Ascending aorta (tissue), 2 donors: ENCODE measurements around the gene DNASE1L2. TPM values are rescaled to one million over a fixed set of nuclear protein-coding genes. Genes with fewer than 3 reads are reported as not detected.

Experiments
- DNase-seq, 2 donors: peaks; one replicate each; pipeline ENCODE4 v3.0.0-alpha.2; 2019; ENCODE audit warnings: low spot score in 2 of 2
- H3K27ac ChIP-seq, 2 donors: fragments of 200-600 bp; sonication (generic); one replicate each; pipeline ENCODE4 v1.5.1; 2016 to 2017; ENCODE audit warnings: mild to moderate bottlenecking in 1 of 2
- H3K27me3 ChIP-seq: fragments of 200-600 bp; sonication (generic); one replicate; pipeline ENCODE4 v1.5.1; 2017
- H3K36me3 ChIP-seq, 2 donors: fragments of 200-600 bp; sonication (generic); one replicate each; pipeline ENCODE4 v1.5.1; 2016
- H3K4me1 ChIP-seq, 2 donors: fragments of 200-600 bp; sonication (generic); one replicate each; pipeline ENCODE4 v1.5.1; 2016 to 2017; ENCODE audit warnings: mild to moderate bottlenecking in 1 of 2
- H3K4me3 ChIP-seq, 2 donors: fragments of 200-600 bp; sonication (generic); one replicate each; pipeline ENCODE4 v1.5.1; 2016 to 2017; ENCODE audit warnings: mild to moderate bottlenecking in 1 of 2
- H3K9me3 ChIP-seq, 2 donors: fragments of 200-600 bp; sonication (generic); one replicate each; pipeline ENCODE4 v1.5.1; 2016
- intact Hi-C: fragments of 100-400 bp; cut with DNase I; formaldehyde crosslinking; loops from one replicate; pipeline ENCODE4 v1.15.1; 2023
- total RNA-seq: library from RNA; depleted of rRNA; stranded (reverse); fragments of >200 nt; gene quantifications from one replicate; pipeline ENCODE4 v1.1.0, GENCODE V29; 2016
- TF ChIP-seq, protein P1 (sequence below), 3 experiments: fragments of 200-600 bp in 2 of 3; fragments of 450-650 bp in 1 of 3; sonication (generic) in 2 of 3; IDR thresholded peaks; one replicate each; pipeline ENCODE4 v1.5.1; 2016 to 2019; ENCODE audit warnings: antibody characterized with exemption in 3 of 3, mild to moderate bottlenecking in 1 of 3, moderate library complexity in 1 of 3

Gene DNASE1L2
- total RNA-seq, 1 donor from 2014 or later, result not detected

DNA sequence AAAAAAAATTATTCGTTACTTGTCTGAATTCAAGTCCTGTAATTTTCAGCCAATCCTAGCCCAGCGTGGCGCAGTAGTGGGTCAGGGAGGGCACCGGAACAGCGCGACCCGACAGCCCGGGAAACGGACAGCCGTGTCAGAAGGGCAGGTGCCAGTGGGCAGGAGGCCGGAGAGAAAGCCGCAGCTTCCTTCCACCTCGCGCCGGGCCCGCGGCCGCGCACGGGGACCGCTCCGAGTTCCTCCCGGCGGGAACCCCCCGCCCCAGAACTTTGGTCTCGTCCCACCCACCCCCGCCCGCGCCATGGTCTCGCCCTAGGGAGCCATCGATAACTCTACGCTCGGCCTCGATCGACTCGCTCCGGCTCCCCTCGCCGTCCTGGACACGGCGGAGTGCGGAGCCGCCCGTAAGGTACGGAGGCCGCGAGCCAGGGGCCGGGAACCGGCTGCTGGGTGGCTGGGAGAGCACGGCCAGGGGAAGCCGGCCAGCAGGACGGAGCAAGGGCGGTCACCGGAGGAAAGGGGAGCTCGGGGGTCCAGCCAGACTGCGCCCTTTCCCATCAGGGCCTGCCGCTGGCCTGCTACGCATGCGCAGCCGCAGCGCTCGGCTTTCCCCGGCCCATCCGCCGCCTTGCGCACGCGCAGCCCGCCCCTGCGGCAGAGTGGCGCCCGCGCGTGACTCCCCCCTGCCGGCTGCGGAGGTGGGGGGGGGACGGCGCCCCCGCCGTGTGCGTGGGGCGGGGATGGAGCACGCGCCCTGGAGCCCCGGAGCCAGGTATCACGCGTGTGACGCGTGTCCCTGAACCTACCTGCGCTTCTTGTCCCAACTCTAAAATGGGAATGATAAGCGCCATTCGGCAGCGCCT is 30.9 kb upstream of the DNASE1L2 start, which contains the start of gene MLST8:
TSS of gene MLST8 (plus strand) at position 351 of the 863 bp plus-strand sequence. CDS start 632 bp downstream, outside the sequence.
- peak; percentile 25 to 90 for DNase-seq
- no peaks in the 10 kb centered on the region for H3K27me3 ChIP-seq
- H3K27ac ChIP-seq, result peak within 1 kb of the TSS; percentile 96 to 98
- peaks cover 18 to 32% of the 10 kb centered on the region in 2 donors for H3K36me3 ChIP-seq
- intact Hi-C loops, result loop anchor here (1.0 to 5.0 kb wide), 5 partner anchors 10 to 593 kb away; partner anchors contain the start of genes CRAMP1, E4F1, IFT140 and RNPS1
- H3K9me3 ChIP-seq, result no peaks in the 10 kb centered on the region
- TF ChIP-seq, protein P1, sequence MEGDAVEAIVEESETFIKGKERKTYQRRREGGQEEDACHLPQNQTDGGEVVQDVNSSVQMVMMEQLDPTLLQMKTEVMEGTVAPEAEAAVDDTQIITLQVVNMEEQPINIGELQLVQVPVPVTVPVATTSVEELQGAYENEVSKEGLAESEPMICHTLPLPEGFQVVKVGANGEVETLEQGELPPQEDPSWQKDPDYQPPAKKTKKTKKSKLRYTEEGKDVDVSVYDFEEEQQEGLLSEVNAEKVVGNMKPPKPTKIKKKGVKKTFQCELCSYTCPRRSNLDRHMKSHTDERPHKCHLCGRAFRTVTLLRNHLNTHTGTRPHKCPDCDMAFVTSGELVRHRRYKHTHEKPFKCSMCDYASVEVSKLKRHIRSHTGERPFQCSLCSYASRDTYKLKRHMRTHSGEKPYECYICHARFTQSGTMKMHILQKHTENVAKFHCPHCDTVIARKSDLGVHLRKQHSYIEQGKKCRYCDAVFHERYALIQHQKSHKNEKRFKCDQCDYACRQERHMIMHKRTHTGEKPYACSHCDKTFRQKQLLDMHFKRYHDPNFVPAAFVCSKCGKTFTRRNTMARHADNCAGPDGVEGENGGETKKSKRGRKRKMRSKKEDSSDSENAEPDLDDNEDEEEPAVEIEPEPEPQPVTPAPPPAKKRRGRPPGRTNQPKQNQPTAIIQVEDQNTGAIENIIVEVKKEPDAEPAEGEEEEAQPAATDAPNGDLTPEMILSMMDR (IDR thresholded peaks at IDR 0.05), result peak in 2 of 3 experiments; percentile 6 to 10
- H3K4me1 ChIP-seq, result peaks cover 4 to 11% of the 10 kb centered on the region in 2 donors
- peak within 1 kb of the TSS; percentile 80 to 97 for H3K4me3 ChIP-seq

DNA sequence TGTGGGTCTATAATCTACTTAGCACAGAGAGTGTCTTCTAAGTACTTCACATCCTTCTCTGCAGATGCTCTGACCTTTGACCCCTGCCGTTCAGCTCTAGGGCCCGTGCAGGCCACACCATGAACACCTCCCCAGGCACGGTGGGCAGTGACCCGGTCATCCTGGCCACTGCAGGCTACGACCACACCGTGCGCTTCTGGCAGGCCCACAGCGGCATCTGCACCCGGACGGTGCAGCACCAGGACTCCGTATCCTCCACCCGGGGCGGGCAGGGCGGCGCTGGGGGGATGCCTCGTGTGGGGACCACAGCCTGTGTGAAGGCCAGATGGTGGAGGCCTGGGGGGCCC is 30.3 kb upstream of the DNASE1L2 start:
- Histone ChIP-seq H3K27me3 (no peaks in the 10 kb centered on the region), H3K36me3 (peaks cover 18 to 32% of the 10 kb centered on the region in 2 donors), H3K27ac (peak overlapping the region; percentile 96 to 98), H3K9me3 (no peaks in the 10 kb centered on the region), H3K4me1 (peaks cover 4 to 11% of the 10 kb centered on the region in 2 donors), H3K4me3 (peak overlapping the region; percentile 80 to 97)
- intact Hi-C loops, result loop anchor here (1.0 to 5.0 kb wide), 5 partner anchors 9 to 594 kb away; partner anchors contain the start of genes CRAMP1, E4F1, IFT140 and RNPS1
- DNase-seq, result no peak
- TF ChIP-seq, protein P1 (IDR thresholded peaks at IDR 0.05), result no peak

DNA sequence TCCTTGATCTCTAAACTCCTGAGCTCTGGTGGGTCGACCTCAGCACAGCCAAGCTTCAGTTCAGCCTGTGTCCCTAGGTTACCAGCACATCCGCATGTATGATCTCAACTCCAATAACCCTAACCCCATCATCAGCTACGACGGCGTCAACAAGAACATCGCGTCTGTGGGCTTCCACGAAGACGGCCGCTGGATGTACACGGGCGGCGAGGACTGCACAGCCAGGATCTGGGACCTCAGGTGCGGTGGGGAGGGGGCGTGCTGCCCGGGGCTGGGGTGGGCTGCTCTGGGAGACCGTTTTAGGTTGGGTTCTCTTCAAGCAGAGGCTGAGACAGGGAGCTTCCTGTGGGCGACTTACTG is 29.8 kb upstream of the DNASE1L2 start:
- Histone ChIP-seq H3K4me1 (peaks cover 4 to 11% of the 10 kb centered on the region in 2 donors), H3K27me3 (no peaks in the 10 kb centered on the region), H3K4me3 (peak overlapping the region; percentile 80 to 97), H3K27ac (no peak overlapping the region), H3K9me3 (no peaks in the 10 kb centered on the region), H3K36me3 (peaks cover 18 to 32% of the 10 kb centered on the region in 2 donors)
- TF ChIP-seq, protein P1 (IDR thresholded peaks at IDR 0.05), result no peak
- DNase-seq, result no peak
- intact Hi-C loops, result loop anchor here (5.0 kb wide), 2 partner anchors 61 to 594 kb away; partner anchors contain the start of genes CRAMP1, IFT140 and RNPS1

DNA sequence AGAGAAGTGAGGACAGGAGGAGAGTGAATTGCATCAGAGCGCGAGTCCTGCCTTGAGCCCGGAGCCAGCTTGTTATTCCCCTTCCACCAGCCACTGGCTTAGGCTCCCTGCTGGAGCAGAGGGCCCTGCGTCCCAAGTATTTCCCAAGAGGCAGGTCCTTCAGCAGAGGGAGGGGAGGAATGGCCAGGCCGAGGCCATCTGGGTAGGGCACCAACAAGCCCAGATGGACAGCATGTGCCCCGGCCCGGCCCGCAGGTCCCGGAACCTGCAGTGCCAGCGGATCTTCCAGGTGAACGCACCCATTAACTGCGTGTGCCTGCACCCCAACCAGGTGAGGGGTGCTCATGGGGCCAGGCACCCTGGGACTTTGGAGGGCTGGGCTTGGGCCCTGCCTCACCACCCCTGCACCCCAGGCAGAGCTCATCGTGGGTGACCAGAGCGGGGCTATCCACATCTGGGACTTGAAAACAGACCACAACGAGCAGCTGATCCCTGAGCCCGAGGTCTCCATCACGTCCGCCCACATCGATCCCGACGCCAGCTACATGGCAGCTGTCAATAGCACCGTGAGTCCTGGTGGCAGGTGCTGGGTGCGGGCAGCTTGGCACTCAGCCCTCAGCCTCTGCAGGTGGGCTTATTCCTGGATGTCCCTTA is 29.3 kb upstream of the DNASE1L2 start:
- intact Hi-C loops, result loop anchor here (5.0 kb wide), 2 partner anchors 60 to 595 kb away; partner anchors contain the start of genes CRAMP1, IFT140 and RNPS1

DNA sequence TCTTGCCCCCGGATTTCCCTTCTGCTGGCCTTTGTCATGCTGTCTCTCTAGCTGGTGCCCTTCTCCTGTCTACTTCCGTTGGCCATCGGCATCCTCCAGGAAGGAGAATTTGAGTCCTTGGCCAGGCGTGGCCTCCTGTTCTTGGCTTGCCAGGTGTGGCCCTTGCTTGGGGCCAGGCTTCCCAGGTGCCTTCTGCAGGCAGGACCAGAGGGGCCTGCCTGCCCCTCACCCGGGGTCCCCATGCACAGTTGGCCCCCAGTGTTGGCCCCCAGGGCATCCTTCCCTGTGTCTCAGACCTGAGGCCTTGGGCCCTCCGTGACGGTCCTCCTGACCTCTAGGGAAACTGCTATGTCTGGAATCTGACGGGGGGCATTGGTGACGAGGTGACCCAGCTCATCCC is 28.4 kb upstream of the DNASE1L2 start:
- no peak for DNase-seq
- no peak overlapping the region for H3K4me3 ChIP-seq

More for the DNA sequence above, 29.3 kb upstream of the DNASE1L2 start:
- H3K9me3 ChIP-seq, result no peaks in the 10 kb centered on the region
- no peaks in the 10 kb centered on the region for H3K27me3 ChIP-seq
- H3K4me1 ChIP-seq, result peaks cover 4 to 11% of the 10 kb centered on the region in 2 donors
- peak overlapping the region in 1 of 2 donors; percentile 80 for H3K4me3 ChIP-seq
- H3K36me3 ChIP-seq, result peaks cover 18 to 32% of the 10 kb centered on the region in 2 donors
- TF ChIP-seq, protein P1 (IDR thresholded peaks at IDR 0.05), result no peak
- H3K27ac ChIP-seq, result no peak overlapping the region
- DNase-seq, result no peak

More for the DNA sequence above, 28.4 kb upstream of the DNASE1L2 start:
- TF ChIP-seq, protein P1 (IDR thresholded peaks at IDR 0.05), result no peak
- intact Hi-C loops, result loop anchor here (5.0 kb wide), 2 partner anchors 59 to 596 kb away; partner anchors contain the start of genes CRAMP1, IFT140 and RNPS1
- H3K36me3 ChIP-seq, result peaks cover 18 to 36% of the 10 kb centered on the region in 2 donors
- no peak overlapping the region for H3K27ac ChIP-seq
- no peaks in the 10 kb centered on the region for H3K9me3 ChIP-seq
- H3K4me1 ChIP-seq, result peaks cover 6 to 21% of the 10 kb centered on the region in 2 donors
- H3K27me3 ChIP-seq, result no peaks in the 10 kb centered on the region
